OCI-LY7 (cell line): Measurements from ENCODE around the gene SEMA3C. TPM values are rescaled to one million over a fixed set of nuclear protein-coding genes. Genes with fewer than 3 reads are reported as not detected.

Experiments used
- BruUV-seq: library from RNA; stranded (reverse); fragments of 400-500 nt; replicated peaks from 2 replicates; lab custom pipeline; 2021; lab: Mats Ljungman, UMichigan
- CTCF ChIA-PET: fragments of 300-600 bp; sonication (Branson Sonifier 250); formaldehyde crosslinking; loops from one replicate; lab custom pipeline; 2022; ENCODE audit warnings: antibody characterized with exemption; ENCODE audit not compliant: unreplicated experiment; lab: Charles Lee
- POLR2A ChIA-PET: fragments of 300-600 bp; sonication (Branson Sonifier 250); formaldehyde crosslinking; loops from one replicate; lab custom pipeline; 2022; ENCODE audit warnings: antibody characterized with exemption; lab: Charles Lee
- DNase-seq: peaks from one replicate; pipeline ENCODE4 v3.0.0-alpha.2; 2015; ENCODE audit warnings: low spot score
- H2AFZ ChIP-seq: fragments of 200-600 bp; sonication (generic), shearing (Covaris generic); 2 replicates; pipeline ENCODE4 v1.6.1; 2014; ENCODE audit warnings: mild to moderate bottlenecking, antibody characterized with exemption, low read length, moderate library complexity
- H3K27ac ChIP-seq: fragments of 200-600 bp; sonication (generic); 2 replicates; pipeline ENCODE4 v1.5.1; 2014; ENCODE audit warnings: mixed run types, low read depth, mild to moderate bottlenecking, moderate library complexity, low read length, inconsistent platforms; ENCODE audit not compliant: poor library complexity, severe bottlenecking
- H3K36me3 ChIP-seq: fragments of 200-600 bp; sonication (generic); 2 replicates; pipeline ENCODE4 v1.6.1; 2014; ENCODE audit warnings: mild to moderate bottlenecking, antibody characterized with exemption, low read length, moderate library complexity, mixed read lengths; ENCODE audit not compliant: insufficient read depth
- H3K4me1 ChIP-seq: fragments of 200-600 bp; sonication (generic); 2 replicates; pipeline ENCODE4 v1.5.1; 2014; ENCODE audit warnings: mild to moderate bottlenecking, low read length; ENCODE audit not compliant: insufficient read depth, poor library complexity, severe bottlenecking
- H3K4me2 ChIP-seq: fragments of 200-600 bp; sonication (generic); 2 replicates; pipeline ENCODE4 v1.6.1; 2014; ENCODE audit warnings: mild to moderate bottlenecking, low read length
- H3K4me3 ChIP-seq: fragments of 200-600 bp; sonication (generic); 2 replicates; pipeline ENCODE4 v1.5.1; 2014; ENCODE audit warnings: mild to moderate bottlenecking, low read depth, low read length; ENCODE audit not compliant: poor library complexity, severe bottlenecking
- H3K79me2 ChIP-seq: fragments of 200-600 bp; sonication (generic); 2 replicates; pipeline ENCODE4 v1.6.1; 2016; ENCODE audit warnings: low read depth, mild to moderate bottlenecking, low read length, moderate library complexity, mixed read lengths; ENCODE audit not compliant: insufficient read depth
- H3K9me2 ChIP-seq: fragments of 200-600 bp; sonication (generic); 2 replicates; pipeline ENCODE4 v1.6.1; 2016; ENCODE audit warnings: mild to moderate bottlenecking, low read length, mixed read lengths; ENCODE audit not compliant: insufficient read depth
- H3K9me3 ChIP-seq: fragments of 200-600 bp; sonication (generic); 2 replicates; pipeline ENCODE4 v1.6.1; 2014; ENCODE audit warnings: mild to moderate bottlenecking, mixed run types, low read length, mixed read lengths
- H4K20me1 ChIP-seq: fragments of 200-600 bp; sonication (generic); 2 replicates; pipeline ENCODE4 v1.6.1; 2014; ENCODE audit warnings: mild to moderate bottlenecking, antibody characterized with exemption, low read length, moderate library complexity, mixed read lengths; ENCODE audit not compliant: insufficient read depth
- EZH2phosphoT487 ChIP-seq: fragments of 200-600 bp; sonication (generic); IDR thresholded peaks from 2 replicates; pipeline ENCODE4 v1.6.1; 2018; ENCODE audit warnings: low read depth, borderline replicate concordance, mild to moderate bottlenecking, mixed run types, antibody characterized with exemption, low read length, moderate library complexity, mixed read lengths
- intact Hi-C: fragments of 100-400 bp; cut with micrococcal nuclease; formaldehyde crosslinking; loops from one replicate; pipeline ENCODE4 v1.10.0; 2022; ENCODE audit not compliant: unreplicated experiment
- total RNA-seq, 2 experiments: library from RNA; depleted of rRNA in 1 of 2; stranded (reverse); fragments of >200 nt in 1 of 2; shearing (Covaris generic) in 1 of 2; gene quantifications; 2 replicates each; pipeline ENCODE4 v1.2.3, GENCODE V29; 2014 to 2022
- TF ChIP-seq, protein P1 (sequence below): fragments of 200-600 bp; sonication (generic); conservative IDR thresholded peaks from 2 replicates; pipeline ENCODE4 v1.5.1; 2014; ENCODE audit warnings: mild to moderate bottlenecking, antibody characterized with exemption, low read length, moderate library complexity, mixed read lengths

The SEMA3C gene
- total RNA-seq, 2 experiments from 2014 or later: not detected

DNA sequence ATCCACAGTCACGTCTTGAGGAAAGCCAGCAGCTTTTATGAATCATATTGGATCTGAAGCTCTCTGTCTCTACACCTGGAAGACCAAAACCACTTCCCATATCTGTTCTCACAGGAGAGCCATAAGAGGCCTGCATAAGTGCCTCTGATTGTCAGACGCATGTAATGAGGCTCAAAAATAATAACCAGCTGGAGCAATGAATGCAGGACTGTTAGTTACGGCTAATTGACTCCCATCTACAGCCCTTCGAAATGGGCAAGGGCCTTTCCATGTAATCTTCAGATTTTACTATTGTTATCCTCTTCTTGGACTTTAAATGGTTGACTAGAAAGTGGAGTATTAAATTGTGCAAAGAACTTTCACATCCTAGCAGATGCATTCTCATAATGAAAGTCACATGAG lies 4.4 kb upstream of the SEMA3C start:
- H3K79me2 ChIP-seq: no peaks in the 10 kb centered on the region
- H3K9me3 ChIP-seq: no peaks in the 10 kb centered on the region
- POLR2A ChIA-PET: no interaction called here
- DNase-seq: no peak
- H3K4me2 ChIP-seq: no peak overlapping the region
- no peaks in the 10 kb centered on the region for H4K20me1 ChIP-seq
- no peak overlapping the region for H3K4me3 ChIP-seq
- intact Hi-C loops: no loop called here
- no peak overlapping the region for H3K27ac ChIP-seq
- H3K9me2 ChIP-seq: no peaks in the 10 kb centered on the region
- H3K4me1 ChIP-seq: no peaks in the 10 kb centered on the region
- no peaks in the 10 kb centered on the region for H3K36me3 ChIP-seq
- TF ChIP-seq EZH2phosphoT487: no peak
- TF ChIP-seq, protein P1, sequence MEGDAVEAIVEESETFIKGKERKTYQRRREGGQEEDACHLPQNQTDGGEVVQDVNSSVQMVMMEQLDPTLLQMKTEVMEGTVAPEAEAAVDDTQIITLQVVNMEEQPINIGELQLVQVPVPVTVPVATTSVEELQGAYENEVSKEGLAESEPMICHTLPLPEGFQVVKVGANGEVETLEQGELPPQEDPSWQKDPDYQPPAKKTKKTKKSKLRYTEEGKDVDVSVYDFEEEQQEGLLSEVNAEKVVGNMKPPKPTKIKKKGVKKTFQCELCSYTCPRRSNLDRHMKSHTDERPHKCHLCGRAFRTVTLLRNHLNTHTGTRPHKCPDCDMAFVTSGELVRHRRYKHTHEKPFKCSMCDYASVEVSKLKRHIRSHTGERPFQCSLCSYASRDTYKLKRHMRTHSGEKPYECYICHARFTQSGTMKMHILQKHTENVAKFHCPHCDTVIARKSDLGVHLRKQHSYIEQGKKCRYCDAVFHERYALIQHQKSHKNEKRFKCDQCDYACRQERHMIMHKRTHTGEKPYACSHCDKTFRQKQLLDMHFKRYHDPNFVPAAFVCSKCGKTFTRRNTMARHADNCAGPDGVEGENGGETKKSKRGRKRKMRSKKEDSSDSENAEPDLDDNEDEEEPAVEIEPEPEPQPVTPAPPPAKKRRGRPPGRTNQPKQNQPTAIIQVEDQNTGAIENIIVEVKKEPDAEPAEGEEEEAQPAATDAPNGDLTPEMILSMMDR: no peak
- no TSS peak for BruUV-seq
- no peak overlapping the region for H2AFZ ChIP-seq
- CTCF ChIA-PET: no interaction called here

GRCh38 chr7:80922253-80923049 lies 3.6 kb upstream of the SEMA3C start:
- TF ChIP-seq EZH2phosphoT487: no peak
- TF ChIP-seq, protein P1: no peak
- no peaks in the 10 kb centered on the region for H4K20me1 ChIP-seq
- H3K79me2 ChIP-seq: no peaks in the 10 kb centered on the region
- no TSS peak for BruUV-seq
- H3K9me3 ChIP-seq: no peaks in the 10 kb centered on the region
- no peak overlapping the region for H3K4me2 ChIP-seq
- H3K4me3 ChIP-seq: no peak overlapping the region
- no peak overlapping the region for H2AFZ ChIP-seq
- no peaks in the 10 kb centered on the region for H3K9me2 ChIP-seq
- H3K27ac ChIP-seq: no peak overlapping the region
- intact Hi-C loops: no loop called here
- no peaks in the 10 kb centered on the region for H3K36me3 ChIP-seq
- DNase-seq: no peak
- no peaks in the 10 kb centered on the region for H3K4me1 ChIP-seq
- CTCF ChIA-PET: no interaction called here
- POLR2A ChIA-PET: no interaction called here

- CTCF ChIA-PET: no interaction called here
Measured at GRCh38 chr7:80921130-80921529, 2.3 kb upstream of the SEMA3C start.

More at GRCh38 chr7:80921130-80921529, 2.3 kb upstream of the SEMA3C start:
- Histone ChIP-seq H3K4me2 (no peak overlapping the region), H2AFZ (no peak overlapping the region), H3K27ac (no peak overlapping the region), H3K79me2 (no peaks in the 10 kb centered on the region), H3K4me1 (no peaks in the 10 kb centered on the region), H3K9me2 (no peaks in the 10 kb centered on the region), H3K4me3 (no peak overlapping the region), H4K20me1 (no peaks in the 10 kb centered on the region), H3K9me3 (no peaks in the 10 kb centered on the region), H3K36me3 (no peaks in the 10 kb centered on the region)
- BruUV-seq: no TSS peak
- intact Hi-C loops: no loop called here
- no peak for TF ChIP-seq EZH2phosphoT487
- TF ChIP-seq, protein P1: no peak
- no peak for DNase-seq
- POLR2A ChIA-PET: interaction anchor here (0.6 kb wide), 1 partner anchor 28 kb away, joined by 3 read pairs; no protein-coding TSS in a partner anchor
